ENCODE measurements around the gene SS18.

DNA sequence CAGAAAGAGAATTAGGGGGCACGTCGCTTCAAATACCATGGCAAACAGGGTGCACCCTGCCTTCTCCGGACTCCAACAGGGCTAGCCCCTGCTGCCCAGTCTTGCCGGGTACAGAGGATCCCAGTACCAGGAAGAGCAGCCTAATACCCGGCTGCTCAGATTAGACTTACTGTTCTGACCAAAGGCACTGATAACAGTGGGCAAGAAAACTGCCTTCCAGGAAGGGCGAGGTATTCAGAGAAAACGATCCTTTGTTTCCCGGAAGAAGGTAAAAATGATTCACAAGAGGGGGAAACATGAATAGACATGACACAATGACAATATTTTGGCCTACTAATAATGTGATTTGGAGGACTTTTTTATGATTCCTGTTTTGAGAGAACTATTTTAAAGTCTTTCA is 99.9 kb downstream of the SS18 start:
- TF ChIP-seq POLR2A (IDR thresholded peaks at IDR 0.05): no peak
- TF ChIP-seq, protein P1, sequence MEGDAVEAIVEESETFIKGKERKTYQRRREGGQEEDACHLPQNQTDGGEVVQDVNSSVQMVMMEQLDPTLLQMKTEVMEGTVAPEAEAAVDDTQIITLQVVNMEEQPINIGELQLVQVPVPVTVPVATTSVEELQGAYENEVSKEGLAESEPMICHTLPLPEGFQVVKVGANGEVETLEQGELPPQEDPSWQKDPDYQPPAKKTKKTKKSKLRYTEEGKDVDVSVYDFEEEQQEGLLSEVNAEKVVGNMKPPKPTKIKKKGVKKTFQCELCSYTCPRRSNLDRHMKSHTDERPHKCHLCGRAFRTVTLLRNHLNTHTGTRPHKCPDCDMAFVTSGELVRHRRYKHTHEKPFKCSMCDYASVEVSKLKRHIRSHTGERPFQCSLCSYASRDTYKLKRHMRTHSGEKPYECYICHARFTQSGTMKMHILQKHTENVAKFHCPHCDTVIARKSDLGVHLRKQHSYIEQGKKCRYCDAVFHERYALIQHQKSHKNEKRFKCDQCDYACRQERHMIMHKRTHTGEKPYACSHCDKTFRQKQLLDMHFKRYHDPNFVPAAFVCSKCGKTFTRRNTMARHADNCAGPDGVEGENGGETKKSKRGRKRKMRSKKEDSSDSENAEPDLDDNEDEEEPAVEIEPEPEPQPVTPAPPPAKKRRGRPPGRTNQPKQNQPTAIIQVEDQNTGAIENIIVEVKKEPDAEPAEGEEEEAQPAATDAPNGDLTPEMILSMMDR (IDR thresholded peaks at IDR 0.05): no peak

All from body of pancreas (tissue), 4 donors.